ENCODE data around the gene NRP2.

Gene NRP2

GRCh38 chr2:205700331-205701132 lies 18.2 kb downstream of the NRP2 start:
- TF ChIP-seq TCF12 (IDR thresholded peaks at IDR 0.05; ENCODE audit: low read depth) (no peak), TEAD4 (IDR thresholded peaks at IDR 0.05) (no peak), RAD21 (IDR thresholded peaks at IDR 0.05; ENCODE audit: low read depth) (no peak), NFIC (IDR thresholded peaks at IDR 0.05) (no peak)

DNA sequence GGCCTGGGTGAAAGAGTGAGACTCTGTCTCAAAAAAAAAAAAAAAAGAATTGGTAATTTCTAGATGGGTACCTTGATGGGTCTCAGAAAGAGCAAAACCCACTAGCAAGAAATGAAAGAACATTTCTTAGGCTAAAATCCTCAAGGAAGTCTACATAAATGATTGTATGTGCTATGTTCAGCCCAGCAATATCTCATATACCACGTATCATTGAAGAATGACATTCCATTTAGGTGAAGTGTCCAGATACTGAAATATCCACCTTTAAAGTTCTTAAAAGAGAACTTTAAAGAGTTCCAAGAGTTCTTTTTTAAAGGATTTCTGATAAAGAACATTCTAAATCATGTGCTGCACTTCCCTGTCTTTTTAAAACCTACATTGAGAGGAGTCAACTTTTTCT lies 19.2 kb downstream of the NRP2 start:
- no peak for TF ChIP-seq NFIC (IDR thresholded peaks at IDR 0.05)
- no peak for TF ChIP-seq CEBPB (IDR thresholded peaks at IDR 0.05)
- TF ChIP-seq EP300 (IDR thresholded peaks at IDR 0.05; ENCODE audit: borderline replicate concordance) = no peak
- no peak for TF ChIP-seq REST (IDR thresholded peaks at IDR 0.05; ENCODE audit: low read depth)
- TF ChIP-seq FOXM1 (IDR thresholded peaks at IDR 0.05; ENCODE audit: borderline replicate concordance, low read depth) = no peak

GRCh38 chr2:205702576-205702975 lies 20.3 kb downstream of the NRP2 start:
- TF ChIP-seq TAF1 (IDR thresholded peaks at IDR 0.05; ENCODE audit: low read depth) (no peak), FOXM1 (IDR thresholded peaks at IDR 0.05; ENCODE audit: borderline replicate concordance, low read depth) (no peak), REST (IDR thresholded peaks at IDR 0.05; ENCODE audit: low read depth) (no peak), YY1 (IDR thresholded peaks at IDR 0.05; ENCODE audit: low read depth) (no peak), EP300 (IDR thresholded peaks at IDR 0.05; ENCODE audit: borderline replicate concordance) (no peak), RAD21 (IDR thresholded peaks at IDR 0.05; ENCODE audit: low read depth) (no peak), ZBTB7A (IDR thresholded peaks at IDR 0.05; ENCODE audit: low read depth) (no peak), CREB1 (IDR thresholded peaks at IDR 0.05; ENCODE audit: low read depth) (no peak)
- TF ChIP-seq, protein P1, sequence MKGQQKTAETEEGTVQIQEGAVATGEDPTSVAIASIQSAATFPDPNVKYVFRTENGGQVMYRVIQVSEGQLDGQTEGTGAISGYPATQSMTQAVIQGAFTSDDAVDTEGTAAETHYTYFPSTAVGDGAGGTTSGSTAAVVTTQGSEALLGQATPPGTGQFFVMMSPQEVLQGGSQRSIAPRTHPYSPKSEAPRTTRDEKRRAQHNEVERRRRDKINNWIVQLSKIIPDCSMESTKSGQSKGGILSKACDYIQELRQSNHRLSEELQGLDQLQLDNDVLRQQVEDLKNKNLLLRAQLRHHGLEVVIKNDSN (IDR thresholded peaks at IDR 0.05) = no peak
- TF ChIP-seq, protein P2, sequence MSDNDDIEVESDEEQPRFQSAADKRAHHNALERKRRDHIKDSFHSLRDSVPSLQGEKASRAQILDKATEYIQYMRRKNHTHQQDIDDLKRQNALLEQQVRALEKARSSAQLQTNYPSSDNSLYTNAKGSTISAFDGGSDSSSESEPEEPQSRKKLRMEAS (IDR thresholded peaks at IDR 0.05) = no peak

DNA sequence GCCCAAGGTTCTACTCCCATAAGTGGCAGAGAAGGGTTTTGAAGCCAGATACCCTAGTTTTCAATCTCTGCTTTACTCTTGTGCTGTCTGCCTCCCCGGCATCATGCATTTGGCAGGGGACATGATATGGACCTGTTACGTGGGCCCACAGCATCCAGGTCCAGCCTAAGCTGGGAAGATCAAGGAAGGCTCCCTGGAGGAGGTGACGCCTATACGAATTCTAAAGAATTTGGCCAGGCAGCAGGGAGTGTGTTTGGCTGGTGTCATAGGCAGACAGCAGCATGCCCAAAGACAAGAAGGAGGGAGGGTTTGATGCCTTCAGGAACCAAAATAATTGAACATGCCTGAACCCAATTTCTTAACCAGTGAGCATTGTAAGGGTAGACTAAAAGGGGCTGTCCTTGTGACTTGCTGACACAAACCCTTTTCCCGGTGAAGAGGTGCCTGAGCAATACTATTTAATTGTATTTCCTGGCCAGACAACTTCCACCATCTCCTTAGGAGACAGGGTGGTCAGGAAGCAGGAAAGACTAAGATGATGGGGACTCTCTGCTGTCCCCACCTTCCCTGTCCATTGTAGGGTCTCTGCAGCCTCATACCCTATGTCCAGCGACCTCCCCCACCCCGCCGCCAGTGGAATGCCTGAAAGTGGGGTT lies 21.3 kb downstream of the NRP2 start:
- TF ChIP-seq RAD21 (IDR thresholded peaks at IDR 0.05; ENCODE audit: low read depth) (no peak), TCF12 (IDR thresholded peaks at IDR 0.05; ENCODE audit: low read depth) (no peak), TAF1 (IDR thresholded peaks at IDR 0.05; ENCODE audit: low read depth) (no peak), CEBPB (IDR thresholded peaks at IDR 0.05) (no peak), FOXM1 (IDR thresholded peaks at IDR 0.05; ENCODE audit: borderline replicate concordance, low read depth) (no peak), EGR1 (IDR thresholded peaks at IDR 0.05) (no peak), ZBTB7A (IDR thresholded peaks at IDR 0.05; ENCODE audit: low read depth) (no peak), YY1 (IDR thresholded peaks at IDR 0.05; ENCODE audit: low read depth) (no peak), EP300 (IDR thresholded peaks at IDR 0.05; ENCODE audit: borderline replicate concordance) (no peak)
- TF ChIP-seq, protein P1 (IDR thresholded peaks at IDR 0.05) = no peak

- no peak for TF ChIP-seq CREB1 (IDR thresholded peaks at IDR 0.05; ENCODE audit: low read depth)
- TF ChIP-seq CEBPB (IDR thresholded peaks at IDR 0.05) = no peak
- TF ChIP-seq, protein P1 (IDR thresholded peaks at IDR 0.05) = no peak
- no peak for TF ChIP-seq EP300 (IDR thresholded peaks at IDR 0.05; ENCODE audit: borderline replicate concordance)
- no peak for TF ChIP-seq REST (IDR thresholded peaks at IDR 0.05; ENCODE audit: low read depth)
- TF ChIP-seq ZBTB7A (IDR thresholded peaks at IDR 0.05; ENCODE audit: low read depth) = no peak
- TF ChIP-seq EGR1 (IDR thresholded peaks at IDR 0.05) = no peak
- TF ChIP-seq FOXM1 (IDR thresholded peaks at IDR 0.05; ENCODE audit: borderline replicate concordance, low read depth) = no peak
- TF ChIP-seq, protein P2 (IDR thresholded peaks at IDR 0.05) = no peak
- TF ChIP-seq TCF12 (IDR thresholded peaks at IDR 0.05; ENCODE audit: low read depth) = no peak
- TF ChIP-seq TEAD4 (IDR thresholded peaks at IDR 0.05) = no peak
- no peak for TF ChIP-seq RAD21 (IDR thresholded peaks at IDR 0.05; ENCODE audit: low read depth)
Measured at GRCh38 chr2:205704127-205704741, 21.9 kb downstream of the NRP2 start.
